ENCODE results near the gene HIVEP2.

HIVEP2 gene

GRCh38 chr6:142950291-142950690, 5.3 kb upstream of the HIVEP2 start:
- TF ChIP-seq CTCF (IDR thresholded peaks at IDR 0.05) = no peak

GRCh38 chr6:142947714-142948480, 2.9 kb upstream of the HIVEP2 start:
- TF ChIP-seq CTCF (IDR thresholded peaks at IDR 0.05) = no peak

- no peak for TF ChIP-seq CTCF (IDR thresholded peaks at IDR 0.05)
Observed at GRCh38 chr6:142946924-142947713, 2.1 kb upstream of the HIVEP2 start.

- TF ChIP-seq CTCF (IDR thresholded peaks at IDR 0.05) = no peak
Observed at GRCh38 chr6:142946181-142946923, 1.4 kb upstream of the HIVEP2 start.

GRCh38 chr6:142945446-142946180, 637 bp upstream of the HIVEP2 start:
- no peak for TF ChIP-seq CTCF (IDR thresholded peaks at IDR 0.05)

GRCh38 chr6:142944124-142945048, 590 bp downstream of the HIVEP2 start:
- no peak for TF ChIP-seq CTCF (IDR thresholded peaks at IDR 0.05)

Data from LNCAP (cell line).